ENCODE measurements around the gene ANKRD35.

The ANKRD35 gene

DNA sequence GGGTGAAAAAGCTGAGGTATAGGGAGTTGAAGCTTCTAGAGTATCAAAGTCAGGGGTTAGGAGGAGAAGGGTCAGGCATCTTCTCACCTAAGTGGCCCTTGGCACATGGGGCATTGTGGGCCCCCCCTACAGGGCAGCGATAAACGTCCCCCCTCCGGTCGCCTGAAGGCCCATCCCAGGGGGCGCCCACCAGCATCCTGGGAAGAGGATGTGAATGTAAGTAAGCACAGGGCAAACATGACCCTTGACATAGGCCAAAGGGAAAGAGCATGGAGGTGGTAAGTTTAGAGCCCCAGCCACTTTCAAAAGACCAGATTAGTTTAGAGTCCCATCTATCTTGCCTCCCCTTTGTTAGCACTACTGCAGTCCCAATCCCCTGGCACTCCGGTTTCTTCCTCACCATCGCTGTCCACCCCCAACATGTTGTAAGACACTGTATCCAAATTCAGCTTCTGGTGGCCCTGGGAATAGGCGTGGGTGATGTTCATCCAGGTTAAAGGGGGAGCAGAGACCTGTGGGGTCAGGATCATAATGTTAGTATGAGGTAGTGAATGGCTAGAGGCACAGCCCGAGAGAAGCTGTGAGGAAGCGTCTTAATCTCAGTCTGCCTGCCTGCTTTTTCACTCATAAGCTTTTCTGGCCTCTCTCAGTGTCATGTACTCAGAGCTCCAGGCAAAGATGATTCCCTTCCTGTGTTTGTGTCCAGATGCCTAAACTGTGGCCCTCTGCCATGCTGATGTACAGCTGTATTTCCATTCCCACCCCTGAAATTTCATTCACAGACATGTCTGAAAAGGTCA lies 21.5 kb upstream of the ANKRD35 start:
- Histone ChIP-seq H3K4me3 (ENCODE audit: low read length) (no peak overlapping the region), H3K27ac (ENCODE audit: low read length) (no peak overlapping the region), H3K79me2 (ENCODE audit: low read length) (no peaks in the 10 kb centered on the region), H3K4me1 (ENCODE audit: low read length) (no peaks in the 10 kb centered on the region), H3K4me2 (ENCODE audit: low read depth, low read length) (no peak overlapping the region), H3K27me3 (replicated peaks; ENCODE audit: insufficient read depth, low read length) (no peaks in the 10 kb centered on the region), H3K9me3 (replicated peaks; ENCODE audit: insufficient read depth, low read length) (no peaks in the 10 kb centered on the region), H4K20me1 (ENCODE audit: insufficient read depth, low read length) (no peaks in the 10 kb centered on the region), H3K9ac (ENCODE audit: low read length) (no peak overlapping the region), H3K36me3 (replicated peaks; ENCODE audit: insufficient read depth, low read length) (no peaks in the 10 kb centered on the region), H2AFZ (ENCODE audit: low read length) (no peak overlapping the region), H3F3A (ENCODE audit: insufficient read depth, low read length) (no peaks in the 10 kb centered on the region), H3K9me2 (replicated peaks; ENCODE audit: insufficient read depth, low read length) (no peaks in the 10 kb centered on the region)
- no peak for DNase-seq
- TF ChIP-seq, protein P1, sequence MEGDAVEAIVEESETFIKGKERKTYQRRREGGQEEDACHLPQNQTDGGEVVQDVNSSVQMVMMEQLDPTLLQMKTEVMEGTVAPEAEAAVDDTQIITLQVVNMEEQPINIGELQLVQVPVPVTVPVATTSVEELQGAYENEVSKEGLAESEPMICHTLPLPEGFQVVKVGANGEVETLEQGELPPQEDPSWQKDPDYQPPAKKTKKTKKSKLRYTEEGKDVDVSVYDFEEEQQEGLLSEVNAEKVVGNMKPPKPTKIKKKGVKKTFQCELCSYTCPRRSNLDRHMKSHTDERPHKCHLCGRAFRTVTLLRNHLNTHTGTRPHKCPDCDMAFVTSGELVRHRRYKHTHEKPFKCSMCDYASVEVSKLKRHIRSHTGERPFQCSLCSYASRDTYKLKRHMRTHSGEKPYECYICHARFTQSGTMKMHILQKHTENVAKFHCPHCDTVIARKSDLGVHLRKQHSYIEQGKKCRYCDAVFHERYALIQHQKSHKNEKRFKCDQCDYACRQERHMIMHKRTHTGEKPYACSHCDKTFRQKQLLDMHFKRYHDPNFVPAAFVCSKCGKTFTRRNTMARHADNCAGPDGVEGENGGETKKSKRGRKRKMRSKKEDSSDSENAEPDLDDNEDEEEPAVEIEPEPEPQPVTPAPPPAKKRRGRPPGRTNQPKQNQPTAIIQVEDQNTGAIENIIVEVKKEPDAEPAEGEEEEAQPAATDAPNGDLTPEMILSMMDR (IDR thresholded peaks at IDR 0.05; ENCODE audit: low read length), result no peak
- no peak for TF ChIP-seq EZH2phosphoT487 (IDR thresholded peaks at IDR 0.05; ENCODE audit: low read length)
- no peak for TF ChIP-seq EZH2 (optimal IDR thresholded peaks at IDR 0.05; ENCODE audit: low read depth, low read length)

GRCh38 chr1:145901312-145902021 lies 15.8 kb upstream of the ANKRD35 start:
- Histone ChIP-seq H3K27me3 (replicated peaks; ENCODE audit: insufficient read depth, low read length) (no peaks in the 10 kb centered on the region), H3K27ac (ENCODE audit: low read length) (no peak overlapping the region), H3K9ac (ENCODE audit: low read length) (no peak overlapping the region), H2AFZ (ENCODE audit: low read length) (no peak overlapping the region), H3K4me2 (ENCODE audit: low read depth, low read length) (no peak overlapping the region), H3K79me2 (ENCODE audit: low read length) (no peaks in the 10 kb centered on the region), H4K20me1 (ENCODE audit: insufficient read depth, low read length) (no peaks in the 10 kb centered on the region), H3K4me1 (ENCODE audit: low read length) (no peaks in the 10 kb centered on the region), H3K9me3 (replicated peaks; ENCODE audit: insufficient read depth, low read length) (no peaks in the 10 kb centered on the region), H3K4me3 (ENCODE audit: low read length) (no peak overlapping the region), H3K36me3 (replicated peaks; ENCODE audit: insufficient read depth, low read length) (no peaks in the 10 kb centered on the region), H3K9me2 (replicated peaks; ENCODE audit: insufficient read depth, low read length) (no peaks in the 10 kb centered on the region), H3F3A (ENCODE audit: insufficient read depth, low read length) (no peaks in the 10 kb centered on the region)
- TF ChIP-seq EZH2 (optimal IDR thresholded peaks at IDR 0.05; ENCODE audit: low read depth, low read length), result no peak
- TF ChIP-seq, protein P1 (IDR thresholded peaks at IDR 0.05; ENCODE audit: low read length), result 0 out of 2 replicates have a peak, but pooled peaks have one; percentile 4
- DNase-seq, result no peak

DNA sequence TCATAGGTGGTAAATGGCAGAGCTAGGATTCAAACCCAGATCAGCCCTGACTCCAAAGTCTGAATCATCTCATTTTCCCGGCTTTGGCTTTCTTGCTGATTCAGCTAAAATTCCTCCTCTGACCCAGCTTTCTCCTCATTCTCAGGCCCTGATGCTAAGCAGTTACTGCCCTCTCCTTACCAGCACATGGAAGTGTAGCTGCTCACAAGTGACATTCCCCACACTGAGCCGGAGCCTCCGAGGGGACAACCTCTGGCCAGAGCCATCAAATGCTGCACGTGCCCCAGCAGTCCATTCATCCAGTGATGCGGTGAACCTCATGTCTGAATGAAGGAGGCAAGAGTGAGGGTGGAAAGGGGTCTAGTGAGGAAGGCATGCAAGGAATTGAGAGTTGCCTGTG lies 13.1 kb upstream of the ANKRD35 start:
- no peak for DNase-seq

More for the DNA sequence above, 13.1 kb upstream of the ANKRD35 start:
- H3K27me3 ChIP-seq (replicated peaks; ENCODE audit: insufficient read depth, low read length), result no peaks in the 10 kb centered on the region
- H3F3A ChIP-seq (ENCODE audit: insufficient read depth, low read length), result no peaks in the 10 kb centered on the region
- no peaks in the 10 kb centered on the region for H3K4me1 ChIP-seq (ENCODE audit: low read length)
- H3K9ac ChIP-seq (ENCODE audit: low read length), result no peak overlapping the region
- no peaks in the 10 kb centered on the region for H3K9me3 ChIP-seq (replicated peaks; ENCODE audit: insufficient read depth, low read length)
- no peaks in the 10 kb centered on the region for H3K9me2 ChIP-seq (replicated peaks; ENCODE audit: insufficient read depth, low read length)
- H3K4me3 ChIP-seq (ENCODE audit: low read length), result no peak overlapping the region
- H3K4me2 ChIP-seq (ENCODE audit: low read depth, low read length), result no peak overlapping the region
- H2AFZ ChIP-seq (ENCODE audit: low read length), result no peak overlapping the region
- H4K20me1 ChIP-seq (ENCODE audit: insufficient read depth, low read length), result no peaks in the 10 kb centered on the region
- no peaks in the 10 kb centered on the region for H3K36me3 ChIP-seq (replicated peaks; ENCODE audit: insufficient read depth, low read length)
- TF ChIP-seq, protein P1 (IDR thresholded peaks at IDR 0.05; ENCODE audit: low read length), result no peak
- TF ChIP-seq EZH2phosphoT487 (IDR thresholded peaks at IDR 0.05; ENCODE audit: low read length) (no peak), EZH2 (optimal IDR thresholded peaks at IDR 0.05; ENCODE audit: low read depth, low read length) (no peak)
- no peaks in the 10 kb centered on the region for H3K79me2 ChIP-seq (ENCODE audit: low read length)
- H3K27ac ChIP-seq (ENCODE audit: low read length), result no peak overlapping the region
